Upper lobe of left lung (tissue), 6 donors: Measurements from ENCODE around the gene LRGUK. TPM values are rescaled to one million over a fixed set of nuclear protein-coding genes. Genes with fewer than 3 reads are reported as not detected.

Source experiments
- ATAC-seq, 2 donors: fragments of 200-7000 bp; cut with Tn5 transposase; one replicate each; pipeline ENCODE4 v1.9.1; 2022; ENCODE audit warnings: mild to moderate bottlenecking in 2 of 2, moderate library complexity in 2 of 2; ENCODE audit not compliant: low FRiP score in 2 of 2
- DNase-seq, 2 donors: peaks; one replicate each; pipeline ENCODE4 v3.0.0-alpha.2; 2019 to 2020
- H3K27ac ChIP-seq, 4 donors: fragments of 200-600 bp; sonication (generic); one replicate each; pipeline ENCODE4 v1.5.1; 2016 to 2019
- H3K27me3 ChIP-seq, 4 donors: fragments of 200-600 bp; sonication (generic); one replicate each; pipeline ENCODE4 v1.5.1; 2017 to 2019
- H3K36me3 ChIP-seq, 4 donors: fragments of 200-600 bp; sonication (generic); one replicate each; pipeline ENCODE4 v1.5.1; 2016 to 2019
- H3K4me1 ChIP-seq, 4 donors: fragments of 200-600 bp; sonication (generic); one replicate each; pipeline ENCODE4 v1.5.1; 2018 to 2019
- H3K4me3 ChIP-seq, 4 donors: fragments of 200-600 bp; sonication (generic); one replicate each; pipeline ENCODE4 v1.5.1; 2017 to 2019; ENCODE audit warnings: mild to moderate bottlenecking in 2 of 4, moderate library complexity in 1 of 4
- H3K9me3 ChIP-seq, 4 donors: fragments of 200-600 bp; sonication (generic); one replicate each; pipeline ENCODE4 v1.5.1; 2018 to 2019
- CTCF ChIP-seq, 6 experiments: fragments of 450-650 bp in 4 of 6; fragments of 200-600 bp in 2 of 6; sonication (generic) in 2 of 6; IDR thresholded peaks; one replicate each; pipeline ENCODE4 v1.5.1; 2016 to 2019; ENCODE audit warnings: antibody characterized with exemption in 6 of 6
- EP300 ChIP-seq, 4 donors: sonication (generic); formaldehyde crosslinking; IDR thresholded peaks; one replicate each; pipeline ENCODE4 v1.5.1; 2017; ENCODE audit warnings: antibody characterized with exemption in 4 of 4, control low read depth in 2 of 4
- POLR2A ChIP-seq, 4 donors: fragments of 450-650 bp; IDR thresholded peaks; one replicate each; pipeline ENCODE4 v1.5.1; 2016 to 2017; ENCODE audit warnings: antibody characterized with exemption in 4 of 4, mild to moderate bottlenecking in 2 of 4
- POLR2AphosphoS5 ChIP-seq, 2 donors: sonication (generic); formaldehyde crosslinking; IDR thresholded peaks; one replicate each; pipeline ENCODE4 v1.5.1; 2017; ENCODE audit warnings: antibody characterized with exemption in 2 of 2
- WGBS, 2 donors: methylation state at CpG; one replicate each; pipeline ENCODE4 v1.1.5; 2017 to 2018; 5-methylcytosine and 5-hydroxymethylcytosine counted together
- total RNA-seq, 6 donors: library from RNA; depleted of rRNA in 4 of 6; stranded (reverse); fragments of >200 nt in 4 of 6; gene quantifications; one replicate each; pipeline versions ENCODE4 v1.1.0 to v1.2.1, GENCODE V29; 2016 to 2021
- donor health status: DM: no; HTN: no; CAD: no; lungs with moderate emphysema.
- donor health status: DM: no; HTN: yes; CAD: no; lungs with severe emphysema.

LRGUK gene
- total RNA-seq, 6 donors from 2014 or later = 0.31 to 9.1 (median 1.9) TPM

- ATAC-seq = no peak
- Histone ChIP-seq H3K27ac (no peak overlapping the region), H3K4me1 (peaks cover 0 to 9% (median 4%) of the 10 kb centered on the region in 4 donors), H3K4me3 (no peak overlapping the region), H3K36me3 (no peaks in the 10 kb centered on the region), H3K27me3 (no peaks in the 10 kb centered on the region), H3K9me3 (no peaks in the 10 kb centered on the region)
- DNase-seq = no peak
- 95 to 98% methylated on average over 4 of the region's 4 CpGs for WGBS, 2 donors
- TF ChIP-seq CTCF (IDR thresholded peaks at IDR 0.05) (no peak), EP300 (IDR thresholded peaks at IDR 0.05) (no peak), POLR2A (IDR thresholded peaks at IDR 0.05) (no peak), POLR2AphosphoS5 (IDR thresholded peaks at IDR 0.05) (no peak)
Measured at GRCh38 chr7:134311807-134312206, 184.7 kb downstream of the LRGUK start.

GRCh38 chr7:134312717-134313116 lies 185.6 kb downstream of the LRGUK start:
- no peaks in the 10 kb centered on the region for H3K36me3 ChIP-seq
- no peak overlapping the region for H3K4me3 ChIP-seq
- ATAC-seq (no peak), DNase-seq (no peak)
- no peak for TF ChIP-seq POLR2A (IDR thresholded peaks at IDR 0.05)
- no peak for TF ChIP-seq CTCF (IDR thresholded peaks at IDR 0.05)
- no peak for TF ChIP-seq EP300 (IDR thresholded peaks at IDR 0.05)
- no peak for TF ChIP-seq POLR2AphosphoS5 (IDR thresholded peaks at IDR 0.05)
- H3K27me3 ChIP-seq = no peaks in the 10 kb centered on the region
- WGBS, 2 donors = 80 to 94% methylated on average over 6 of the region's 6 CpGs
- H3K4me1 ChIP-seq = peaks cover 0 to 16% (median 4%) of the 10 kb centered on the region in 4 donors
- no peaks in the 10 kb centered on the region for H3K9me3 ChIP-seq
- no peak overlapping the region for H3K27ac ChIP-seq

- TF ChIP-seq CTCF (IDR thresholded peaks at IDR 0.05) = no peak
- no peak for TF ChIP-seq EP300 (IDR thresholded peaks at IDR 0.05)
- no peak for TF ChIP-seq POLR2AphosphoS5 (IDR thresholded peaks at IDR 0.05)
- TF ChIP-seq POLR2A (IDR thresholded peaks at IDR 0.05) = no peak
- WGBS, 2 donors = 85 to 94% methylated on average over 1 of the region's 1 CpG
- no peaks in the 10 kb centered on the region for H3K27me3 ChIP-seq
- no peaks in the 10 kb centered on the region for H3K36me3 ChIP-seq
- DNase-seq = no peak
- peaks cover 0 to 16% (median 4%) of the 10 kb centered on the region in 4 donors for H3K4me1 ChIP-seq
- H3K4me3 ChIP-seq = no peak overlapping the region
- H3K9me3 ChIP-seq = no peaks in the 10 kb centered on the region
- ATAC-seq = no peak
- no peak overlapping the region for H3K27ac ChIP-seq
Measured at GRCh38 chr7:134313543-134313942, 186.4 kb downstream of the LRGUK start.

Other genes with a start within 250 kb of the LRGUK start
- 10 to 100 TPM in 3 of 6 donors, 1 to 10 TPM in 3; 1.8 to 16.8 (median 11.2) TPM for gene SLC35B4, start 189.6 kb downstream of the LRGUK start, total RNA-seq